ENCODE results near the gene APPBP2. TPM values are rescaled to one million over a fixed set of nuclear protein-coding genes. Genes with fewer than 3 reads are reported as not detected.

Gene APPBP2
- total and polyA plus RNA-seq, 2 donors (not counting 3 experiments of a cell fraction or from before 2014, with no cell fraction given): 8.4 to 49.1 TPM

GRCh38 chr17:60542071-60542470 lies 16.0 kb upstream of the APPBP2 start:
- DNase-seq (ENCODE audit: low read depth, low spot score): no peak
- Histone ChIP-seq H4K20me1 (replicated peaks; ENCODE audit: control insufficient read depth, extremely low read depth, insufficient read depth, low read length) (no peaks in the 10 kb centered on the region), H3K4me1 (ENCODE audit: control insufficient read depth, extremely low read depth, insufficient read depth, low read length) (peaks cover 3% of the 10 kb centered on the region), H3K27ac (ENCODE audit: insufficient read depth, low read depth, low read length) (no peak overlapping the region), H3K79me2 (ENCODE audit: control insufficient read depth, insufficient read depth, low read length) (no peaks in the 10 kb centered on the region), H3K4me3 (replicated peaks in 1 of 3; ENCODE audit: insufficient read depth in 1 of 3, low read depth in 1 of 3, low read length in 3 of 3) (no peak overlapping the region), H3K4me2 (ENCODE audit: insufficient read depth, low read length) (no peak overlapping the region), H3K27me3 (ENCODE audit: control insufficient read depth in 2 of 2, insufficient read depth in 2 of 2, low read length in 2 of 2) (no peaks in the 10 kb centered on the region), H3K9ac (replicated peaks; ENCODE audit: extremely low read depth, insufficient read depth, low read length) (no peak overlapping the region), H3K9me1 (replicated peaks; ENCODE audit: control insufficient read depth, extremely low read depth, insufficient read depth, low read length) (no peaks in the 10 kb centered on the region), H3K9me3 (replicated peaks; ENCODE audit: control insufficient read depth, insufficient read depth, low read length) (no peaks in the 10 kb centered on the region), H2AFZ (ENCODE audit: low read depth, low read length) (no peak overlapping the region), H3K36me3 (ENCODE audit: control insufficient read depth in 2 of 2, extremely low read depth in 1 of 2, insufficient read depth in 2 of 2, low read length in 2 of 2) (no peaks in the 10 kb centered on the region)
- FAIRE-seq: no peak
- intact Hi-C loops (cut with micrococcal nuclease) (no loop called here), dilution Hi-C loops (cut with MboI; ENCODE audit: extremely low pct_ligation_motif_present, low sequenced_read_pairs) (no loop called here)
- TF ChIP-seq GATA2 (IDR thresholded peaks at IDR 0.05; ENCODE audit: insufficient read depth, insufficient read length, low read depth, low read length) (no peak), FOS (IDR thresholded peaks at IDR 0.05; ENCODE audit: borderline replicate concordance, insufficient read depth, low read length) (peak; percentile 29)
- no TSS peak for BruUV-seq (replicated peaks)
- CTCF ChIA-PET: no interaction called here
- POLR2A ChIA-PET: no interaction called here

GRCh38 chr17:60540460-60540859 lies 14.4 kb upstream of the APPBP2 start:
- Histone ChIP-seq H3K27me3 (ENCODE audit: control insufficient read depth in 2 of 2, insufficient read depth in 2 of 2, low read length in 2 of 2) (no peaks in the 10 kb centered on the region), H3K36me3 (ENCODE audit: control insufficient read depth in 2 of 2, extremely low read depth in 1 of 2, insufficient read depth in 2 of 2, low read length in 2 of 2) (no peaks in the 10 kb centered on the region), H3K27ac (ENCODE audit: insufficient read depth, low read depth, low read length) (no peak overlapping the region), H3K79me2 (ENCODE audit: control insufficient read depth, insufficient read depth, low read length) (no peaks in the 10 kb centered on the region), H3K9ac (replicated peaks; ENCODE audit: extremely low read depth, insufficient read depth, low read length) (no peak overlapping the region), H4K20me1 (replicated peaks; ENCODE audit: control insufficient read depth, extremely low read depth, insufficient read depth, low read length) (no peaks in the 10 kb centered on the region), H3K4me3 (replicated peaks in 1 of 3; ENCODE audit: insufficient read depth in 1 of 3, low read depth in 1 of 3, low read length in 3 of 3) (no peak overlapping the region), H3K4me1 (ENCODE audit: control insufficient read depth, extremely low read depth, insufficient read depth, low read length) (peaks cover 3% of the 10 kb centered on the region), H3K9me3 (replicated peaks; ENCODE audit: control insufficient read depth, insufficient read depth, low read length) (no peaks in the 10 kb centered on the region), H2AFZ (ENCODE audit: low read depth, low read length) (no peak overlapping the region), H3K4me2 (ENCODE audit: insufficient read depth, low read length) (no peak overlapping the region), H3K9me1 (replicated peaks; ENCODE audit: control insufficient read depth, extremely low read depth, insufficient read depth, low read length) (no peaks in the 10 kb centered on the region)
- TF ChIP-seq MYC (IDR thresholded peaks at IDR 0.05; ENCODE audit: low read depth, low read length): no peak
- TF ChIP-seq MAX (IDR thresholded peaks at IDR 0.05; ENCODE audit: insufficient read depth, insufficient read length): no peak
- TF ChIP-seq FOS (IDR thresholded peaks at IDR 0.05; ENCODE audit: borderline replicate concordance, insufficient read depth, low read length): no peak
- no peak for TF ChIP-seq POLR2AphosphoS5 (IDR thresholded peaks at IDR 0.05; ENCODE audit: insufficient read depth, low read depth, low read length)
- TF ChIP-seq GATA2 (IDR thresholded peaks at IDR 0.05; ENCODE audit: insufficient read depth, insufficient read length, low read depth, low read length): no peak
- TF ChIP-seq POLR2A (IDR thresholded peaks at IDR 0.05; ENCODE audit: low read depth, low read length): no peak
- TF ChIP-seq EZH2 (IDR thresholded peaks at IDR 0.05; ENCODE audit: borderline replicate concordance, low read depth, low read length, severe bottlenecking): no peak
- TF ChIP-seq JUN (IDR thresholded peaks at IDR 0.05; ENCODE audit: borderline replicate concordance, insufficient read depth, insufficient read length, low read depth): no peak
- TF ChIP-seq CTCF (IDR thresholded peaks at IDR 0.05; ENCODE audit: extremely low read depth in 1 of 2, insufficient read depth in 1 of 2, low read depth in 1 of 2, low read length in 2 of 2): no peak
- ChIA-PET POLR2A (interaction anchor here (0.7 to 1.0 kb wide), 2 partner anchors 17 to 79 kb away, joined by 4 to 7 read pairs; no protein-coding TSS in a partner anchor), CTCF (interaction anchor here (0.7 to 1.3 kb wide), 3 partner anchors 14 to 29 kb away, joined by 3 read pairs; partner anchors contain the start of gene APPBP2)
- no TSS peak for BruUV-seq (replicated peaks)
- intact Hi-C loops (cut with micrococcal nuclease): no loop called here
- FAIRE-seq: no peak
- dilution Hi-C loops (cut with MboI; ENCODE audit: extremely low pct_ligation_motif_present, low sequenced_read_pairs): no loop called here
- no peak for DNase-seq (ENCODE audit: low read depth, low spot score)
